Stimulated activated CD4-positive, alpha-beta T cell treated with anti-CD3 and anti-CD28 coated beads, Interleukin-2, amount 100 ng/mL, for 4 hours (primary cell): Measurements from ENCODE around the gene RAB36.

Experiments
- DNase-seq: peaks from one replicate; pipeline ENCODE4 v3.0.0-alpha.2; 2020; ENCODE audit warnings: low read depth

The RAB36 gene, protein sequence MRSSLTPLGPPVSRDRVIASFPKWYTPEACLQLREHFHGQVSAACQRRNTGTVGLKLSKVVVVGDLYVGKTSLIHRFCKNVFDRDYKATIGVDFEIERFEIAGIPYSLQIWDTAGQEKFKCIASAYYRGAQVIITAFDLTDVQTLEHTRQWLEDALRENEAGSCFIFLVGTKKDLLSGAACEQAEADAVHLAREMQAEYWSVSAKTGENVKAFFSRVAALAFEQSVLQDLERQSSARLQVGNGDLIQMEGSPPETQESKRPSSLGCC

GRCh38 chr22:23144932-23145877 is at the start of gene RAB36:
Gene RAB36 (plus strand): TSS chr22:23145477. CDS start chr22:23146617, 1,140 bp downstream.
- peak; percentile 69 for DNase-seq

DNA sequence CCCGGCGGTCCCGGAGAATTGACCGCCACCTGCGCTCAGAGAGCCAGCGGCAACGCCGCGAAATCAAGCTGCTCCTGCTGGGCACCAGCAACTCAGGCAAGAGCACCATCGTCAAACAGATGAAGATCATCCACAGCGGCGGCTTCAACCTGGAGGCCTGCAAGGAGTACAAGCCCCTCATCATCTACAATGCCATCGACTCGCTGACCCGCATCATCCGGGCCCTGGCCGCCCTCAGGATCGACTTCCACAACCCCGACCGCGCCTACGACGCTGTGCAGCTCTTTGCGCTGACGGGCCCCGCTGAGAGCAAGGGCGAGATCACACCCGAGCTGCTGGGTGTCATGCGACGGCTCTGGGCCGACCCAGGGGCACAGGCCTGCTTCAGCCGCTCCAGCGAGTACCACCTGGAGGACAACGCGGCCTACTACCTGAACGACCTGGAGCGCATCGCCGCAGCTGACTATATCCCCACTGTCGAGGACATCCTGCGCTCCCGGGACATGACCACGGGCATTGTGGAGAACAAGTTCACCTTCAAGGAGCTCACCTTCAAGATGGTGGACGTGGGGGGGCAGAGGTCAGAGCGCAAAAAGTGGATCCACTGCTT is 49.4 kb upstream of the RAB36 start:
- no peak for DNase-seq

DNA sequence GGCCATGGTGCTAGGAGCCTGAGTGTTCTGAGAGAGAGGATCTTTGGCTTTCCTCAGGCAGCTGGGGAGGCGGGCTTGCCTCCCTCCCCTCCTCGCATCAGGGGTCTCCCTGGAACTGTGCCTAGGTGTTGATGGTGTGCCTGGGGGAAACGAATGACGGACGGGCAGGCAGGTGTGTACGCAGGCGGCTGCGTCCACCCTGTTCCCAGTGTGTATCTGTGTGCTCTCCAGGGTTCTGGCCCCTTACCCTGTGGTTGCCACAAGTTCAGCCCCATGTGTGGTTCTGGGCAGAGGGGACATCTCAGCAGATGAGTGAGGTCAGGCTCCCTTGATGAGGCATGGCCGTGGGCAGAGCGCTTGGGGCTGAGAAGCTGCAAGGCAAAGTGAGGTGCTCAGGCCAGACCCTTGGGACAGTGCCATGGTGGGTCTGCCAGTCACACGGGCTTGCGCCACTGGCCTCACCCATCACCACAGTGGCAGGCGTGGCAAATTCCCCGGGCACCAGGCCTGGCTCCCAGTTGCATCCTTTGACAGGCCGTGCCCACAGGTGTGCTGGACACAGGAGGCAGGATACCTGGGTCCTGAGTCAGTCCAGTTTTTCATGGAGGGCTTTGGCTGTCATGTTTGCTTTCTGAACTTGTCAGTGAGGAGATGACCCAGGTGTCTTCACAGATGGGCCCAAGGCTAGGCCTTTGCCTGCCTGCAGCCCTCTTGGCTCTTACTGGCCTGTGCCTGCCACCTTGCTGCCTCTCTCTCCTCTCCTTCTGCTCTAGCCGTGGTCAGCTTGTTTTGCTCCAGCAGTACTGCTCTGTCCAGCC is 47.7 kb upstream of the RAB36 start:
- no peak for DNase-seq

GRCh38 chr22:23098230-23098705 is 47.0 kb upstream of the RAB36 start:
- no peak for DNase-seq

GRCh38 chr22:23098718-23099530 is 46.4 kb upstream of the RAB36 start:
- DNase-seq, result no peak

GRCh38 chr22:23099531-23099804 is 45.8 kb upstream of the RAB36 start:
- no peak for DNase-seq

GRCh38 chr22:23100124-23100801 is 45.0 kb upstream of the RAB36 start:
- DNase-seq, result no peak

DNA sequence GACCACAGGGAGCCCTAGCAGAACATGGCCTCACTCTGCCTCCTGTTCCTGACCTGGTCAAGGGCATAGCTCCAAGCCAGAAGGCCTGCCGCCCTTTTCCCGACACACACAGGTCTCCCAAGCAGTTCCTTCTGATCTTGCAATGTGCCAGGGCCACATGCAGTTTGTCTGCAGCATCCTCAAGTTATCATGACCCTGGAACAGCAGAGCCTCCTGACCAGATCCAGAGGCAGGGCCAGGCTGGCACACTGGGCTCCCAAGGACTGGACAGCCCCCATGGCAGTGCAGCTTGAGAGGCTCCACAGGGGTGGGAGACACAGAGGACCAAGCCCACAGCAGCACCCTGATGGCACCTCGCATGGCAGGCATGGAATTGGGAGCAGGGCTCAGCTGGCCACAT is 43.8 kb upstream of the RAB36 start:
- no peak for DNase-seq

DNA sequence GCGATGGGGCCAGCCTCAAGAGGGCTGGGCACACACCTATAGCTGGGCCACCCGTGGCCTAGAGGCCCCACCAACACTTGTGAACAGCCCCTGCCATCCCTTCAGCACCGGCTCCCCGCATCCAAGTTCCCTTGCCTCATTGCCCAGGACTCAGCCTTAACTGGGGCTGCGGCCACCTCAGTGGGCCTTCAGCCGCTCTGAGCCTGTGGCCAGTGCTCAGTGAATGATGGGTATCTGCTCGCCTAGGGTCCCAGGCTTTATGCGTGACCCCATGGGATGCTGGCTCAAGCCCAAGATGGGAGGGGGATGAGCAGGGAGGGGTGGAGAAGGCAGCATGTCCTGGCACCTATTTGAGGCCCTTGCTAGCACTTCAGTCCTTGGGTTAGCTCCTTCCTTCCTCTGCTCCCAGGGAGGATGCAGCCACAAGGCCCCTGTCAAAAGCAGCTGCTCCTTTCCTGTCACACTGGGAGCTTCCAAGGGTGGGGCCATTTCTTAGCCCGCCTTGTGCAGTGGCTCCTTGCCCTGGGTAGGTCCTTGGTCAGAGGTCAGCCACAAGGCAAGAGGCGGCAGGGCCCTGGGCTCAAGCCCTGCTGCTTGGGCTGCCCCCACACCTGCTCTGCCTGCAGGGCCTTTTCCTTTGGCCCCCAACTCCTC is 43.1 kb upstream of the RAB36 start:
- DNase-seq, result no peak

GRCh38 chr22:23102776-23103175 is 42.5 kb upstream of the RAB36 start:
- DNase-seq, result no peak

GRCh38 chr22:23103199-23103954 is 41.9 kb upstream of the RAB36 start:
- DNase-seq, result no peak

DNA sequence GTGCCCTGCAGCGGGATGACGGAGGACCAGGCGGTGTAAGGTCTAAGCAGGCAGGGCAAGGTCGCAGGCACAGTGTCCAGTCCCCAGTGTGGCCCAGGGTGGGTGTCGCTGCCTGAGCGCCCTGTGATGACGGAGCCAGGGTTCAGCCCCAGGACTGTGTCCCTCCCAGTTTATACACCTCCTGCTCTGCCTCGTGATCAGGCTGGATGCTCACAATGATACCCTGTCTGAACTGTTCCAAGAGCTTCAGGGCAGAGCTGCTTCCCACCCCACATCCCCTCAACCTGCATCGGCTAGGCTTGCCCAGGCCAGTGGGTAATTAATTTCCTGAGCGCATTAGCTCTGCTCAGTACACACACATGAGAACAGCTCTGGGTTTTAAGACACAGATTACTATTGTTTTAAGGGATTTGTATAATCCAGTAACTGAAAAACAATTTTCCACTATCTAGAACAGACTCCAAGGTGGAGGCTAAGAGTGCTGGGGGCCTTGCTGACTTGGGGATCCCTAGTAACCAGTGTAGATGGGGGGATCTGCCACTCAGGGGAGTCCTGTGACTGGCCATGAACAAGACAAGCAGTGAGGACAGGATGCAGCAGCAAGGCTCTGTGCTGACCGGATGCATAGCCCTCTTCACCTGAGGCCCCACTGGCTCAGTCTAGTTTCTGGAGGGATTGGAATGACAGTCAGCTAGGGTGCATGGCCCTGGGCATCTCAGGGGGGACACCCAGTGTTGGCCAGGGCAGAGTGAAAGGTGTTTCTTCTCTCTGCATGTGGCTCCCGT is 40.9 kb upstream of the RAB36 start:
- DNase-seq, result no peak

- DNase-seq, result no peak
Measured at GRCh38 chr22:23105304-23105703, 40.0 kb upstream of the RAB36 start.

- no peak for DNase-seq
Measured at GRCh38 chr22:23105919-23106318, 39.4 kb upstream of the RAB36 start.

DNA sequence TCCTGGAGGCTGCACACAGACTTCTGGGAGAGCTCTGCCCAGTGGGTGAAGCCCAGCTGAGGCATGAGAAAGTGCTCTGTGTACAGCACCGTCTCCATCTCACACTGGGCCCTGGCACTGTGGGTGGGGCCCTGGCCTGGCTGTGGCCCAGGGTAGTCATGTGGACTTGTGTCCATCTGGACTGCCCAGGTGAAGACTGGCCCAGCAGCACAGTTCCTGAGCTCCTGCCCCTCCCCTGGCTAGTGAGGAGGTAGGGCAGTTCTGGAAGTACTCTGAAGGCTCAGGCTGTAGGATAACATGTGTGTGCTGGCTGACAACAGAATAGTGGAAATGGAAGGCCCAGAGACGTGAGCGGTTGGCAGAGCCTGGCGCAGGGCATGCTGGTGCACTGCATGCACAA is 38.9 kb upstream of the RAB36 start:
- no peak for DNase-seq

- no peak for DNase-seq
Measured at GRCh38 chr22:23106906-23107367, 38.3 kb upstream of the RAB36 start.

DNA sequence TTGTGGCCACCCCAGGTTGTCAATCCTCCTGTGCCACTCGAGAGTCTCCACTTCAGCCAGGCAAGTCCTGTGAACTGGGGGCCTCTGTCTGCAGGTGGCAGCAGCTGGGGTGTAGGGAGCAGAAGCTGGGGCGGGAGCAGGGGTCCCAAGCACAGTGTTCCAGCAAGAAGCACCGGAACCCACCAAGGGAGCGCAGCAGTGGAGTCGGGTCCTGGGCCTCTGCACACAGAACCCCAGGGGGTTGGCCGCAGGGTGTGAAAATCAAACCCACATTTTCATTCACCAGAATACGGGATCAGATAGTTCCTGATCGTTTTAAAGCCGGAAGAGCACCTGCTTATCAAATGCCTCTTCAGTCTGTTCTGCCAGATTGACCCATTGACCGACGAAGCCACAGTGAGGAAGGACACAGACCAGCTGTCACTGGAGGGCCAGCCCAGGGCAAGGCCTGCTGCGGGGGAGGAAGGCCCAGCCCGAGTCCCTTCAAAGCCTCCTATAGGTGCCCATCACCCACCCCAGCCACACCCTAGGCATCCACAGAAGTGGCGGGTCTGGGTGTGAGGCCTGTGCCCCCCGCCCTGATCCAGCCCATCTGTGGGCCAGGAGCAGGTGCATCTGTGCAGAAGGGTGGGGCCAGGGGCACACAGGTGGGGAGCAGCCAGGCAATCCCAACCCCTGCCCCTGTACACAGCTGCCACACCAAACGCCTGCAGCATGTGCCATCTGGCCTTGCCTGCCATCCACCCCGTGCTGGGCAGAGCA is 37.6 kb upstream of the RAB36 start:
- DNase-seq, result no peak
